ENCODE results near the gene FLOT2.

DNA sequence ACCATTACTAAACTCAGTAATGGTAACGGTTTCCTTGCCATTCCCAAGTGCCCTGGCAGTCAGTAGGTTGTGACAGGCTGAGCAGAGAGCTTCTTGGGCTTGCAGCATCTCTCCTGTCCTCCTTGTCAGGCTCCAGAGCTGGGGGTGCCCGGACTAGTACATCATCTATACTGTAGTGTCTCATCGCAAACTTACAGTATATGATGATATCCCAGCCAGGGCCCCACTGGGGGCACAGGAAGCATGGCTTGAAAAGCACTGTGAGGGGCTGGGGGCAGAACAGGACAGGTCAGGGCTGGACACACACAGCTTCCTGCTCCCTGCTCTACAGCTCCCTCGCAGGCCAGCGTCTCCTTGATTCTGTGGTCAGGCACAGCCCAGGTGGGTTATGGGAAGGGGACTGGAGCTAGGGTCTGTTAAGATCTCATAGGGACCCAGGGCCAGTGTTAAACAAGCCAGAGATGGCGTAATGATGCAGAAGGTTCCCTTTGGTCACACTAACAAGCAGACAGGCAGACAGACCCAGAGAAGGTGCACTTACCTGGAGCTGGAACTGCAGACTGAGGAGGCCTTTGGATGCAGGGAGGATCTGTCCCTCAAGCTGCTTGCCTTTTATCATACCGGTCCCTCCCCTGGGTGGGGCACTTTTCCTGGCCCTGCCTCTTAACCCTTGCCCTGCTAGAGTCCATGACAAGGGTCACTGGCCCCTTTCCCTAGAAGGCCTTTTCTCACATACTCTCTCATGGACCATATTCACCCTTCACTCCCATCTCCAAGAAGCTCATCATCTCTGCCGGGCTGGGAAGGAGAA, 35.9 kb downstream of the FLOT2 start:
- TF ChIP-seq, protein P1, sequence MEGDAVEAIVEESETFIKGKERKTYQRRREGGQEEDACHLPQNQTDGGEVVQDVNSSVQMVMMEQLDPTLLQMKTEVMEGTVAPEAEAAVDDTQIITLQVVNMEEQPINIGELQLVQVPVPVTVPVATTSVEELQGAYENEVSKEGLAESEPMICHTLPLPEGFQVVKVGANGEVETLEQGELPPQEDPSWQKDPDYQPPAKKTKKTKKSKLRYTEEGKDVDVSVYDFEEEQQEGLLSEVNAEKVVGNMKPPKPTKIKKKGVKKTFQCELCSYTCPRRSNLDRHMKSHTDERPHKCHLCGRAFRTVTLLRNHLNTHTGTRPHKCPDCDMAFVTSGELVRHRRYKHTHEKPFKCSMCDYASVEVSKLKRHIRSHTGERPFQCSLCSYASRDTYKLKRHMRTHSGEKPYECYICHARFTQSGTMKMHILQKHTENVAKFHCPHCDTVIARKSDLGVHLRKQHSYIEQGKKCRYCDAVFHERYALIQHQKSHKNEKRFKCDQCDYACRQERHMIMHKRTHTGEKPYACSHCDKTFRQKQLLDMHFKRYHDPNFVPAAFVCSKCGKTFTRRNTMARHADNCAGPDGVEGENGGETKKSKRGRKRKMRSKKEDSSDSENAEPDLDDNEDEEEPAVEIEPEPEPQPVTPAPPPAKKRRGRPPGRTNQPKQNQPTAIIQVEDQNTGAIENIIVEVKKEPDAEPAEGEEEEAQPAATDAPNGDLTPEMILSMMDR (IDR thresholded peaks at IDR 0.05; ENCODE audit: low read depth, low read length, poor library complexity, severe bottlenecking), result no peak
- TF ChIP-seq EZH2phosphoT487 (IDR thresholded peaks at IDR 0.05; ENCODE audit: borderline replicate concordance, low read length), result no peak

All from DOHH2 (cell line).